NCI-H1930 (cell line): ENCODE results near the gene LSMEM2.
"Not testable (repeated sequence)": the region's sequence is repeated elsewhere in the genome, so short reads cannot be mapped to it uniquely, and the experiment has no call there.

Experiments used
- DNase-seq, 2 experiments: peaks; one replicate each; lab custom pipeline; 2025; lab: John Stamatoyannopoulos, UW

The LSMEM2 gene

GRCh38 chr3:50245831-50246516, 32.9 kb upstream of the LSMEM2 start:
- DNase-seq = peak; percentile 61 to 77

DNA sequence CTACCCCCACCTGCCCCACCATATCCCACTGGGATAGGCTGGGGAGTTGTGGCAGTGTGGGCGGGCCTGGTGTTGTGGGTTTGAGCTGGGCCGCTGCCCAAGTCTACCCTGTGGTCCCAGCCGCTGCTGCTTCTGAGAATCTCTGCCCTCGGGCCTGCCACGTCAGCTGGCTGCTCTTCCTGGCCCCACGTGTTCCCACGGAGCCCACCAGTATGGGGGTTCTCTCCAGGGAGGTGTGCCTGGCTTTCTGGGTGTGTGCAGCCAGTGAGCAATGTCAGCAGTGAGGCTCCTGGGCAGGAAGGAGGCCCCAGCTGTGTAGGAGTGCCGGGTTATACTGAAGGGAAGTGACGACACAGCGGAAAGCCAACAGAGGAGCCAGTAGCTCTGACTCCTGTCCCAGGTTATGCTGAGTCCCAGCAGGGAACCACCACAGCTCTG, 32.4 kb upstream of the LSMEM2 start:
- DNase-seq = no peak

GRCh38 chr3:50248387-50248786, 30.5 kb upstream of the LSMEM2 start:
- no peak for DNase-seq

DNA sequence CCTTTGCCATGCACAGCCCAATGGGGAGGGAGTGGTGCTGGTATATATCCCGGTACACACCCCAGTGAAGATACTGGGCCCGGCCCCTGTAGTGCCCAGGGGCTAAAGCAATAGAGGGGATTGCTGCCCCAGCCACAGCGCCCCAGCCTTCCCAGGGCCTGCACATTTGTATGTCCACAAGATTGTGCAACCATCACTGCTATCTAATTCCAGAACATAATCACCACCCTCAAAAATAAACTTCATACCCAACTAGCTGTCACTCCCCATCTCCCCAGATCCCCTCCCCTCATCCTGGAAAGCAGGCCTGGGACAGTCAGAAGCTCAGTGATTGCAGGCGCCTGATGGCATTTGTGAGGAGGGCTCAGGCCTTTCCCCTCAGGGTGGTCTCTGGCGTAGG, 29.4 kb upstream of the LSMEM2 start:
- DNase-seq = no peak

DNA sequence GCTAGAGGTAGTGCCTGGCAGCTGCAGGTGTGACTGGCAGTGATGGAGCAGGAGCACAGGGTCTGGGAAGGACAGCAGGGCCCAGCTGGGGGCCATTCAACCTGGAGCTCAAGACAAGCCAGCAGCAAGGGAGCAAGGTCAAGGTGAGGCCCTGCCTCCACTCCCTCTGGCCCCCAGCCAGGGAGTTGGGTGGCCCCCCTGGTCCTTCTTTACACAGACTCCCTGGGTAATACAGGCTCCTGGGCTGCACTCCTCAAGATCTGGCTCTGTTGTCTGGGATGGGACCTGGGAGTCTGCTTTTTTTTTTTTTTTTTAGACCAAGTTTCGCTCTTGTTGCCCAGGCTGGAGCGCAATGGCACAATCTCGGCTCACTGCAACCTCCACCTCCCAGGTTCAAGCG, 28.4 kb upstream of the LSMEM2 start:
- no peak for DNase-seq

DNA sequence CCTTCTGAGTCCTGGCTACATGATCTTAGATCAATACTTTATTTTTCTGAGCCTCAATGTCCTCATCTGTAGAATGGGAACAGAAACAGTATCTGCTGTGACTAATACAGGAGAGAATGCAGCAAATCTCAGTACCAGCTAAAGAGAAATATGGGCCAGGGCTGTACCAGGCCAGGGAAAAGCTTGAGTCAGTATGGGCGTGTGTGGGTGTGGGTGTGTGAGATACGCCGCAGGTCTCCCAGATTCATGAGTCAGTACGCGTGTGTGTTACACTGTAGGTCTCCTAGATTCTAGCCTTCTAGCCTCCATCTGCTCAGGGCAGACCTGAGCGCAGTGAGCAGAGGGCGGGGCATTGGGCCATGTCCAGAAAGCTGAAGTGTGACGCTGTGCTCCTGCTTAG, 27.7 kb upstream of the LSMEM2 start:
- no peak for DNase-seq

GRCh38 chr3:50254577-50255250, 24.2 kb upstream of the LSMEM2 start:
- DNase-seq = no peak

DNA sequence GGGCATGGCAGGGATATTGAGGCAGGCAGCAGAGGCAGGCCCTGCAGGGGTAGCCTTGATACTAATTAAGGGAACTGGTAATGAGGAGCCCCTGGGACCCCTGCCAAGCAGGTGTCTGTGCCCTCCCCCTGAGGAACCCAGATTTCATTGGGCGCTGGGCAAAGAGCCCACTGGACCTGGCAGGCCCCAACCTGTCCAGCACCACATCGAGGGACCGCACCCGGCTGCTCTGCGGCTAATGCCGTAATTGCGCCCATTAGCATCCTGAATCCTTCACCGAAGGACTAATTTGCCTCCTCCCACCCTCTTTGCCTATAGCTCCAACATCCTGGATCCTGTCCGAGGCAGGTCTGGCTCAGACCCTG, 23.7 kb upstream of the LSMEM2 start:
- no peak for DNase-seq

GRCh38 chr3:50256978-50257890, 21.7 kb upstream of the LSMEM2 start:
- peak in 1 of 2 experiments; percentile 46 for DNase-seq

DNA sequence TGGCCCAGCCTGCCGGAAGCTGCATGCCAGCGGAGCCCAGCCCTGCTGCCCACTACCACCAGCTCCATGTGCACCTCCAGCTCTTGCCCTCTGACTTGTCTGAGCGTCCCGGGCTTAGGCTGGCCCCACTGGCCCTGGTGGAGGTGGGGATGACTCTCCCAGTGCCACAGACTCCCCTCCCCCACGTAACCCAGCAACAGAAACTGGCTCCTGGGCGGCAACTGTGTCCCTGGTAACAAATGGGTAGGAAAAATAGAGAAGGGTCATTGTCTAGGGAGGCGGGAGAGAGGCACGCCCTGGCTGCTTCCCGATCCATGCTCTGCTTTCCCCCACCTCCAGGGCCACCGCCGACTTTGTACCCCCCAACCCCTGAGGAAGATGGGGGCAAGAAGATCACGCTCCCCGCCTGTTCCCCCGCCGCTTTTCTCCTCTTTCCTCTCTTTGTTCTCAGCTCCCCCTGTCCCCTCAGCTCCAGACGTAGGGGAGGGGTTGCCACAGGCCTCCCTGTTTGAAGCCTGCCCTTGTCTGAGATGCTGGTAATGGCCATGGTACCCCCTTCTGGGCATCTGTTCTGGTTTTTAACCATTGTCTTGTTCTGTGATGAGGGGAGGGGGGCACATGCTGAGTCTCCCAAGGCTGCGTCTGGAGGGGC, 20.7 kb upstream of the LSMEM2 start:
- peak; percentile 17 to 19 for DNase-seq

DNA sequence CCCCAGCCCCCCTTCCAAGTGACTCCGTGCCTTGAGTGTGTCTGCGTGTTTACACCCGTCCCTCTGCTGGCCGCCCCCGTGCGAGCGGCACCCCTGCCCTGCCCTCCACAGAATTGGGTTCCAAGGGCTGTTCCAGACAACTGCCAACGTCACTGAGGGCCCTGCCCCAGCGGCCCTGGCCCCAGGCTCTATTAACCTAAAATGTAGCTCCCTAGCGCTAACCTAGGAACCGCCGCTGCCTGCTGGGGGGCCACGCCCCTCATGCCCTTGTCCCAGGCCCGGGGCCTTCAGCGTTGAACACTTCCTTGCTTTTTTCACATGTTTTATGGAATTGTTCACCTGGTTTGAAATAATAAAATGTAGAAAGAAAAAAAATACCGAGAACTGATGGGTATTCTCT, 19.9 kb upstream of the LSMEM2 start:
- no peak for DNase-seq

GRCh38 chr3:50259432-50260026, 19.4 kb upstream of the LSMEM2 start:
- DNase-seq = no peak

- peak; percentile 80 to 87 for DNase-seq
Measured at GRCh38 chr3:50260027-50260941, 18.6 kb upstream of the LSMEM2 start.

GRCh38 chr3:50260942-50261441, 17.9 kb upstream of the LSMEM2 start:
- no peak for DNase-seq

GRCh38 chr3:50261505-50261904, 17.4 kb upstream of the LSMEM2 start:
- no peak for DNase-seq

DNA sequence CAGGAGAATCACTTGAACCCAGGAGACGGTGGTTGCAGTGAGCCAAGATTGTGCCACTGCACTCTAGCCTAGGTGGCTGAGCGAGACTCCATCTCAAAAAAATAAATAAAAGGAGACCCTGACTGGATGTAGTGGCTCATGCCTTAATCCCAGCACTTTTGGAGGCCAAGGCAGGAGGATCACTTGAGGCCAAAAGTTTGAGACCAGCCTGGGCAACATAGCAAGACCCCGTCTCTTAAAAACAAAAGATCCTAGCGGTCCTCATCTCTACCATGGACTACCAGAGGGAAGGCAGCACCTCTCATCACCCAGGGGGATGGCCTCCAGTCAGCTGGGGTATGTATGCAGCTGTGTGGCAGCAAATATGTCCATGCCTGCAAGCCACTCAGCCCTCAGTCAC, 16.7 kb upstream of the LSMEM2 start:
- DNase-seq = not testable (repeated sequence)

GRCh38 chr3:50262778-50263177, 16.1 kb upstream of the LSMEM2 start:
- no peak for DNase-seq

GRCh38 chr3:50263478-50264382, 15.2 kb upstream of the LSMEM2 start:
- DNase-seq = no peak

DNA sequence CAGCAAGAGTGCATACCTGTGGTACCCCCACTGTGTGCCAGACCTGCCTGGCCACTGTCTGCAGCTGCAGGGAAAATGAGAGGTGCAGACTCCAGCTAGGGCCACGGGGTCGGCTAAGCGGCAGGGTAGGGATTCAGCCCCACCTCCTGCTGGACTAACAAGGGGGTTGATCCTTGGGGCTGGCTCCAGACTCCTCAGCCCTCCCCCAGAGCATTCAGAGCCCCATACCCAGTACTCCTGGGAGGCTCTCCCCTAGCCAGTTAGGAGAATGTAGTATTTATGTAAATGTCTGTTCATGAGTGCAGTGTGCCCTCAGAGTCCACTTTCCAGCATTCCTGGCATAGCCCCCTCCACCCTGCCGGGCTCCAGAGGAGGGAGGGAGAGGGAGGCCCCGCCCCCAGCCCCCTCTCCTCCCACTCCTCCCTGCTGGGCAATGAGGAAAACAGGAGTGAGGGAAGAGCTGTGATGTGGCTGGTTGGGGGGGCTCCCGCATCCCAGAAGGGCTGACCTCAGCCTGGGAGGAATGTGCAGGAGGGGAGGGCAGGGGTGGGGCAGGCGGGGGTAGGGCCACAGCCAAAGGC, 14.4 kb upstream of the LSMEM2 start:
- DNase-seq = no peak
